ENCODE data around the gene MPPED1.
A peak's percentile ranks its signal among the peaks of the same experiment; 100 is the strongest.

Gene MPPED1

GRCh38 chr22:43425976-43426785 lies 14.4 kb downstream of the MPPED1 start:
- no peak overlapping the region for H3K27ac ChIP-seq
- TF ChIP-seq ZFX (IDR thresholded peaks at IDR 0.05; ENCODE audit: borderline replicate concordance) = no peak
- TF ChIP-seq CTCF (IDR thresholded peaks at IDR 0.05) = no peak

GRCh38 chr22:43426816-43427215 lies 15.0 kb downstream of the MPPED1 start:
- TF ChIP-seq ZFX (IDR thresholded peaks at IDR 0.05; ENCODE audit: borderline replicate concordance) (no peak), CTCF (IDR thresholded peaks at IDR 0.05) (no peak)

GRCh38 chr22:43427296-43428004 lies 15.6 kb downstream of the MPPED1 start:
- TF ChIP-seq ZFX (IDR thresholded peaks at IDR 0.05; ENCODE audit: borderline replicate concordance) = no peak
- 0 out of 2 replicates have a peak, but pooled peaks have one; percentile 7 for TF ChIP-seq CTCF (IDR thresholded peaks at IDR 0.05)
- H3K27ac ChIP-seq = no peak overlapping the region

More at GRCh38 chr22:43426816-43427215, 15.0 kb downstream of the MPPED1 start:
- no peak overlapping the region for H3K27ac ChIP-seq

- H3K27ac ChIP-seq = no peak overlapping the region
- no peak for TF ChIP-seq ZFX (IDR thresholded peaks at IDR 0.05; ENCODE audit: borderline replicate concordance)
- no peak for TF ChIP-seq CTCF (IDR thresholded peaks at IDR 0.05)
Measured at GRCh38 chr22:43428005-43428485, 16.2 kb downstream of the MPPED1 start.

- TF ChIP-seq CTCF (IDR thresholded peaks at IDR 0.05) (no peak), ZFX (IDR thresholded peaks at IDR 0.05; ENCODE audit: borderline replicate concordance) (no peak)
- H3K27ac ChIP-seq = no peak overlapping the region
Measured at GRCh38 chr22:43428521-43428920, 16.7 kb downstream of the MPPED1 start.

GRCh38 chr22:43429426-43429825 lies 17.6 kb downstream of the MPPED1 start:
- TF ChIP-seq ZFX (IDR thresholded peaks at IDR 0.05; ENCODE audit: borderline replicate concordance) (no peak), CTCF (IDR thresholded peaks at IDR 0.05) (no peak)
- no peak overlapping the region for H3K27ac ChIP-seq
